DMS153 treated with DMSO at 0.1 percent for 48 hours (cell line): ENCODE results near the gene FGF16.
"Not testable (repeated sequence)": the region's sequence is repeated elsewhere in the genome, so short reads cannot be mapped to it uniquely, and the experiment has no call there.

Source experiments
- DNase-seq: peaks from one replicate; lab custom pipeline; 2025; ENCODE audit not compliant: unreplicated experiment; lab: John Stamatoyannopoulos, UW

FGF16 gene

GRCh38 chrX:77446029-77446585, 1.1 kb upstream of the FGF16 start:
- DNase-seq, result no peak

- DNase-seq, result no peak
Measured at GRCh38 chrX:77447653-77448569, 722 bp downstream of the FGF16 start.

- DNase-seq, result no peak
Measured at GRCh38 chrX:77450415-77450814, 3.2 kb downstream of the FGF16 start.

- DNase-seq, result no peak
Measured at GRCh38 chrX:77450996-77451395, 3.8 kb downstream of the FGF16 start.

GRCh38 chrX:77453190-77453589, 6.0 kb downstream of the FGF16 start:
- no peak for DNase-seq

GRCh38 chrX:77455437-77455836, 8.2 kb downstream of the FGF16 start:
- no peak for DNase-seq

- no peak for DNase-seq
Measured at GRCh38 chrX:77484045-77484444, 36.9 kb downstream of the FGF16 start.

- no peak for DNase-seq
Measured at GRCh38 chrX:77493677-77494553, 46.7 kb downstream of the FGF16 start.

GRCh38 chrX:77500164-77500563, 53.0 kb downstream of the FGF16 start:
- DNase-seq, result not testable (repeated sequence)

GRCh38 chrX:77502951-77503525, 55.8 kb downstream of the FGF16 start:
- DNase-seq, result no peak

- peak; percentile 5 for DNase-seq
Measured at GRCh38 chrX:77505227-77505626, 58.0 kb downstream of the FGF16 start.
